ENCODE data around the gene KRTAP3-3. TPM values are rescaled to one million over a fixed set of nuclear protein-coding genes. Genes with fewer than 3 reads are reported as not detected.
"Not testable (repeated sequence)": the region's sequence is repeated elsewhere in the genome, so short reads cannot be mapped to it uniquely, and the experiment has no call there.

Gene KRTAP3-3
- total RNA-seq, 4 donors from 2014 or later, result not detected

DNA sequence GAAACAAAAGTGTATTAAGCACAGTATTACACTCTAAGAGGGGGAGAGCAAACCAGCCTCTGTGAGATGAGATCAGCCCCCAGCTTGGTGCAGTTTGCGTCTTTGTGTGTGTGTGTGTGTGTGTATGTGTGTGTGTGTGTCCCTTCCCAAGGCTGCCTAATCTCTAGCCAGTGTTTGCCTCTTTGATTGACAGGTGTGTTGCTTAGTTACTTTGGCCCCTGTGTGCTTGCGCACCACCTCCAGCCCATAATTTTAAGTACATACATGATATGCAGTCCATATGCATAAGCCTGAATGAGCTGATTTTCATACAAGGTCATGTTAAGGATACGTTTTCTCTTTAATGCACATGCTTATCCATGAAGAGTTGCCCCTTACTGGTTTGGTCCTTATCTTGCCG, 7.8 kb upstream of the KRTAP3-3 start:
- H3K27me3 ChIP-seq, result peaks cover 0 to 10% (median 0%) of the 10 kb centered on the region in 3 donors
- H3K9me3 ChIP-seq, result no peaks in the 10 kb centered on the region
- in situ Hi-C loops (cut with MboI; ENCODE audit: low sequenced_read_pairs in 4 of 4) (no loop called here), intact Hi-C loops (cut with DNase I; ENCODE audit: low total_unique reads) (no loop called here)
- H3K4me1 ChIP-seq, result no peaks in the 10 kb centered on the region
- no peak for ATAC-seq
- no peaks in the 10 kb centered on the region for H3K36me3 ChIP-seq
- DNase-seq, result no peak
- no peak overlapping the region for H3K27ac ChIP-seq
- no peak for TF ChIP-seq POLR2A (IDR thresholded peaks at IDR 0.05)
- TF ChIP-seq, protein P1, sequence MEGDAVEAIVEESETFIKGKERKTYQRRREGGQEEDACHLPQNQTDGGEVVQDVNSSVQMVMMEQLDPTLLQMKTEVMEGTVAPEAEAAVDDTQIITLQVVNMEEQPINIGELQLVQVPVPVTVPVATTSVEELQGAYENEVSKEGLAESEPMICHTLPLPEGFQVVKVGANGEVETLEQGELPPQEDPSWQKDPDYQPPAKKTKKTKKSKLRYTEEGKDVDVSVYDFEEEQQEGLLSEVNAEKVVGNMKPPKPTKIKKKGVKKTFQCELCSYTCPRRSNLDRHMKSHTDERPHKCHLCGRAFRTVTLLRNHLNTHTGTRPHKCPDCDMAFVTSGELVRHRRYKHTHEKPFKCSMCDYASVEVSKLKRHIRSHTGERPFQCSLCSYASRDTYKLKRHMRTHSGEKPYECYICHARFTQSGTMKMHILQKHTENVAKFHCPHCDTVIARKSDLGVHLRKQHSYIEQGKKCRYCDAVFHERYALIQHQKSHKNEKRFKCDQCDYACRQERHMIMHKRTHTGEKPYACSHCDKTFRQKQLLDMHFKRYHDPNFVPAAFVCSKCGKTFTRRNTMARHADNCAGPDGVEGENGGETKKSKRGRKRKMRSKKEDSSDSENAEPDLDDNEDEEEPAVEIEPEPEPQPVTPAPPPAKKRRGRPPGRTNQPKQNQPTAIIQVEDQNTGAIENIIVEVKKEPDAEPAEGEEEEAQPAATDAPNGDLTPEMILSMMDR (IDR thresholded peaks at IDR 0.05 in 4 of 5, conservative IDR thresholded peaks at IDR 0.05 in 1 of 5), result no peak
- no peak overlapping the region for H3K4me3 ChIP-seq

DNA sequence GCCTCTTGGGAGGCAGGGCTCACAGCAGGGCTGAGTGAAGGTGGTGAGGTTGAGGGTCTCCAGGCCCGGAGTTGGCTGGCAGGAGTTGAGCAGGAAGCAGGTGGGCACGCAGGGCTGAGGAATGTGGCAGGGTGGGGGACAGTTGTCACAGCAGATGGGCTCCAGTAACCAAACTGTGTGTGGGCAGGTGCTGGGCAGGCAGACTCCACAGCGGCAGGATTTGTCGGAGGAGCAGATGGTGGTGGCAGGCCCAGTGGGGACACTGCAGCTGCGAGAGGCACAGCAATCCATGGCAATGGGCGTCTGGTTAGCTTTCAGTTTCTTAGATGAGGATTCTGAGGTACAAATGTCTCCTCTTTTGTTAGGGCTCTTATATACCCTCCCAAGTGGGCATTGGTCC, 5.6 kb upstream of the KRTAP3-3 start, which contains the start of gene KRTAP3-2:
TSS of gene KRTAP3-2 (minus strand) at position 344 of the 400 bp plus-strand sequence. CDS start at position 291, 53 bp downstream.
- H3K4me3 ChIP-seq; ATAC-seq; H3K27ac ChIP-seq; H3K36me3 ChIP-seq; intact Hi-C loops (cut with DNase I; ENCODE audit: low total_unique reads); H3K4me1 ChIP-seq; H3K9me3 ChIP-seq; DNase-seq; in situ Hi-C loops (cut with MboI; ENCODE audit: low sequenced_read_pairs in 4 of 4): not testable (repeated sequence)
- peaks cover 0 to 17% (median 0%) of the 10 kb centered on the region in 3 donors for H3K27me3 ChIP-seq

DNA sequence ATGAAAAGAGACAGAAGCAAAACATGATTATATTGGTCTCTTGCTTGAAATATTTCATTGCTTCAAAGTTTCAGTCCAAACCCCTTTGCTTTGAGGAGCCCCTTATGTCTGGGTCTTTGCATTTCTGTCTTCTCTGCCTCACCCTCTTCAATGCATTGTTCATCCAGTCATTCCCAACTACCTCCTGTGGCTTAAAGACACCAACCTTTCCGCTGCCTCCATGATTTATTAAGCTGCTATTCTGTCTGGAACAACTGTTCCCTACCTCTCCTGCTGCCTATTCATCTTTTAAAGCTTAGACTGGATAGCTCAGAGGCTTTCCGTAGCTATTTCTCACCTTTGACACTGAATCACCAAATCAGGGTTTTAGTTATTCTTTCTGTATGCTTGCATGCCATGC, 3.4 kb upstream of the KRTAP3-3 start:
- no peak overlapping the region for H3K4me3 ChIP-seq
- ATAC-seq, result no peak
- in situ Hi-C loops (cut with MboI; ENCODE audit: low sequenced_read_pairs in 4 of 4), result no loop called here
- DNase-seq, result no peak
- peaks cover 0 to 26% (median 0%) of the 10 kb centered on the region in 3 donors for H3K27me3 ChIP-seq
- no peaks in the 10 kb centered on the region for H3K4me1 ChIP-seq
- intact Hi-C loops (cut with DNase I; ENCODE audit: low total_unique reads), result no loop called here
- no peaks in the 10 kb centered on the region for H3K9me3 ChIP-seq
- TF ChIP-seq, protein P1 (IDR thresholded peaks at IDR 0.05 in 4 of 5, conservative IDR thresholded peaks at IDR 0.05 in 1 of 5), result no peak
- TF ChIP-seq POLR2A (IDR thresholded peaks at IDR 0.05), result no peak
- no peak overlapping the region for H3K27ac ChIP-seq
- H3K36me3 ChIP-seq, result no peaks in the 10 kb centered on the region

DNA sequence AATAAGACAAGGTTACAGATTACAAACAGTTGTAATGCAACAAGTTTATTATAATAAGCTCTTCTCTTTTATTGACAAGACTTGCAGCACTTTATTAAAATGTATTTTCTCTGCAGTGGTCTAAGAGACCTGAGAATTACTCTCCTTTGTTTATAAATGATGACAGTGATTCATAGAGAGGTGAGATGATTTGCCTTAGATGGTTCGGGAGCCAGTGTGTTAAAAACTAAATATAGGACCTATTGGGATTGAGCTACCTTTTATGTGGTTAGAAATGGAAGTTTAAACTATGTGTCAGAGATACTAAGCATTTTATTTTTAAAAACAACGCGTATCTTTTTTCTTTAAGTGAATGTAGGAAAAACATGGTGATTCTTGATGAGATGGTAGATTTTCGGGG, 2.9 kb upstream of the KRTAP3-3 start:
- Histone ChIP-seq H3K9me3 (no peaks in the 10 kb centered on the region), H3K4me3 (no peak overlapping the region), H3K27ac (no peak overlapping the region), H3K4me1 (no peaks in the 10 kb centered on the region), H3K36me3 (no peaks in the 10 kb centered on the region), H3K27me3 (peaks cover 0 to 27% (median 0%) of the 10 kb centered on the region in 3 donors)
- no peak for ATAC-seq
- TF ChIP-seq, protein P1 (IDR thresholded peaks at IDR 0.05 in 4 of 5, conservative IDR thresholded peaks at IDR 0.05 in 1 of 5), result no peak
- TF ChIP-seq POLR2A (IDR thresholded peaks at IDR 0.05), result no peak
- DNase-seq, result no peak
- intact Hi-C loops (cut with DNase I; ENCODE audit: low total_unique reads) (no loop called here), in situ Hi-C loops (cut with MboI; ENCODE audit: low sequenced_read_pairs in 4 of 4) (no loop called here)

DNA sequence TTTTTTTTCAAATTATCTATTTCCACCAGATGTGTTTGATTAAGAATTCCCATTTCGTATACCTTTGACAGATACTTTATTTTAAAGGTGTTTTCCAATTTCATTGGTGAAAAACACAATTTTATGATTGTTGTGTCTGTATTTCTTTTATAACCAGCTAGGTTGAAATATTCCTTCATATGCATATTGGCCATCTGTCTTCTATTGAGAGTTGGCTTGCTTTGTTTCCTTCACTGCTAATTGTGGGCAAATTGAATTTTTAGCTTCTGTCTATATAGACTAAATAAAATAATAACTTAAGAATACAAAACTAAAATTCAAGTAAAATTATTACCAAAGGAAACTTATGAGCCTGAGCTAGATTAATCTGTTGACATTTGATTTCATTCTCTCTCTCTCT, 1.2 kb upstream of the KRTAP3-3 start:
- TF ChIP-seq, protein P1 (IDR thresholded peaks at IDR 0.05 in 4 of 5, conservative IDR thresholded peaks at IDR 0.05 in 1 of 5), result no peak
- in situ Hi-C loops (cut with MboI; ENCODE audit: low sequenced_read_pairs in 4 of 4), result no loop called here
- H3K27me3 ChIP-seq, result peaks cover 0 to 19% (median 0%) of the 10 kb centered on the region in 3 donors

More for the DNA sequence above, 1.2 kb upstream of the KRTAP3-3 start:
- no peak for DNase-seq
- Histone ChIP-seq H3K9me3 (no peaks in the 10 kb centered on the region), H3K4me1 (no peaks in the 10 kb centered on the region), H3K36me3 (no peaks in the 10 kb centered on the region), H3K27ac (no peak overlapping the region), H3K4me3 (no peak overlapping the region)
- intact Hi-C loops (cut with DNase I; ENCODE audit: low total_unique reads), result no loop called here
- ATAC-seq, result no peak

Data from gastrocnemius medialis (tissue), 4 donors.